Fibroblast of skin of abdomen (primary cell): Measurements from ENCODE around the gene SLC26A3. TPM values are rescaled to one million over a fixed set of nuclear protein-coding genes. Genes with fewer than 3 reads are reported as not detected.
"Not testable (repeated sequence)": the region's sequence is repeated elsewhere in the genome, so short reads cannot be mapped to it uniquely, and the experiment has no call there.

Experiments used
- DNase-seq: peaks from one replicate; pipeline ENCODE4 v3.0.0-alpha.2; 2013
- polyA plus RNA-seq, 2 experiments: library from polyadenylated mRNA; unstranded; fragments of 120-200 nt; gene quantifications; one replicate each; pipeline ENCODE4 v1.2.1, GENCODE V29; 2013; ENCODE audit not compliant: insufficient read length in 2 of 2

SLC26A3 gene
- polyA plus RNA-seq (2013, experiment 1 of 2; ENCODE audit: insufficient read length), result not detected
- polyA plus RNA-seq (2013, experiment 2 of 2; ENCODE audit: insufficient read length), result not detected

DNA sequence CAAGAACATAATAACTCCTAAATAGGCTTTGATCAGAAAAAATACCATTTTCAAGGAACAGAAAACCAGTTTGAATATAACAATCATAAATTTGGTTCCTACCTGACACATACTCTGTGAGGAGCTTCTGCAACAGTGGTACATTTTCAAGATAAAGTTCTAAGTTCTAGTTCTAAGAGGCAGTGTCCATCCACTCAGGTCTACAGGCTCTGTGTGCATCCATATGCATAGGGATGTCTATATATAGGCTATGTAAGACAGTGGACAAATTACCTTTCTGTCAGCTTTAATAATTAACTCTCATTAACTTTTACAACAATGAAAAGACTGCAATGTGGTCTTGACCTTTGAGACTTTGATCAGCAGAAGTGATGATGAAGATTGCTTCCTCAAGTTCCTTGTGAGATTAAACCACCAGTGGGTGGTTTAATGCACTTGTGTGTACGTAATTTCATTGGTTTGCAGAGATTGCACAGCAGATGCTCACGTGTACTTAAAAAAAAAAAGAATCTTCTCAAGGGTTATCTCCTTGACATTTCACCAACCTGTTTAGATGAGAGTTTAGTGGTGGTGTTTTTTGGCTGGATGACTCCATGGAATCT, at the start of gene SLC26A3:
SLC26A3 (minus strand) TSS at position 215 of the 602 bp plus-strand sequence. CDS start 8,714 bp downstream, outside the sequence.
- no peak for DNase-seq

GRCh38 chr7:107850643-107851042, 47.6 kb upstream of the SLC26A3 start:
- peak; percentile 13 for DNase-seq

GRCh38 chr7:107850216-107850615, 47.2 kb upstream of the SLC26A3 start:
- DNase-seq, result no peak

DNA sequence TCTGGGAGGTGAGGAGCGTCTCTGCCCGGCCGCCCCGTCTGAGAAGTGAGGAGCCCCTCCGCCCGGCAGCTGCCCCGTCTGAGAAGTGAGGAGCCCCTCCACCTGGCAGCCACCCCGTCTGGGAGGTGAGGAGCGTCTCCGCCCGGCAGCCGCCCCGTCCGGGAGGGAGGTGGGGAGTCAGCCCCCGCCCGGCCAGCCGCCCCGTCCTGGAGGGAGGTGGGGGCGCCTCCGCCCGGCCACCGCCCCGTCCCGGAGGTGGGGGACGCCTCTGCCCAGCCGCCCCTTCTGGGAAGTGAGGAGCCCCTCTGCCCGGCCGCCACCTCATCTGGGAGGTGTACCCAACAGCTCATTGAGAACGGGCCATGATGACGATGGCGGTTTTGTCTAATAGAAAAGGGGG, 45.2 kb upstream of the SLC26A3 start:
- DNase-seq, result not testable (repeated sequence)

- DNase-seq, result not testable (repeated sequence)
Measured at GRCh38 chr7:107847836-107848175, 44.8 kb upstream of the SLC26A3 start.

GRCh38 chr7:107847168-107847835, 44.3 kb upstream of the SLC26A3 start:
- DNase-seq, result no peak

GRCh38 chr7:107846324-107846723, 43.3 kb upstream of the SLC26A3 start:
- DNase-seq, result no peak

- no peak for DNase-seq
Measured at GRCh38 chr7:107843184-107843583, 40.2 kb upstream of the SLC26A3 start.

DNA sequence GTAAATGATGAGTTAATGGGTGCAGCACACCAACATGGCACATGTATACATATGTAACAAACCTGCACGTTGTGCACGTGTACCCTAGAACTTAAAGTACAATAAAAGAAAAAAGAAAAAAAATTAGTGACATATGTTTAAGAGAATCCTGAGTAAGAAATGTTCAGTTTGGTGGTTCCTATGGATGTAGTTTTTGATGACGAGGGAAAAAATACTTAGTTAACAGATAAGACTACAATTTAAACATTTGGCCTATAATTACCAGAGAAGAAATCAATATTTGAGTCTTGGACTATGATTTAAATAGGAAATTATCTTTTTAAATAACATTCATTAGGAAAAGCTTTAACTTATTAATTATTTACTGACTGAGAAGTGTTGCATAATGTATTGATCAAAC, 39.2 kb upstream of the SLC26A3 start:
- no peak for DNase-seq

GRCh38 chr7:107838816-107839565, 36.0 kb upstream of the SLC26A3 start:
- DNase-seq, result no peak

DNA sequence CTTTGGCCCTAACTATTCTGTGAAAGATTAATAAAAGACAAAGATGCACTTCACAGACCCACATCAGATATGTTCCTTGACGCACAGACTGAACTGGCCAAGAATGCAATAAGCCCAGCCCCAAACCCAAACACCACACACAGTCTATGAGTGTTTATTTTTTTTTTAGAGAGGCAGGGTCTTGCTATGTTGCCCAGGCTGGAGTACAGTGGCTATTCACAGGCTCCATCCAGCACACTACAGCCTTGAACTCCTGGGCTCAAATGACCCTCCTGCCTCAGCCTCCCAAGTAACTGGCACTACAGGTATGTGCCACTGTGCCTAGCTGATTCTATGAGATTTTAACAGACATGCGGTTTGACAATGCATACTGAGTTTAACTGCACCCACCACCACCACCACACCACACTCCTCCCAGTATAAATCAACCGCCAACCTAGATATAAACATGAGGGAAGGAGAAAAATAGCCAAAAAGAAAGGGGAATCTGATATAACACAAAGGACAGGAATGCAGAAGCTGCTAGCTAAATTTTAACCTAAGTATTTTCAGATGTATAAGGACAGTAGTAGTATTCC, 35.1 kb upstream of the SLC26A3 start:
- no peak for DNase-seq

- no peak for DNase-seq
Measured at GRCh38 chr7:107837145-107837512, 34.1 kb upstream of the SLC26A3 start.

GRCh38 chr7:107836237-107837144, 33.5 kb upstream of the SLC26A3 start:
- no peak for DNase-seq

- DNase-seq, result no peak
Measured at GRCh38 chr7:107834401-107834800, 31.4 kb upstream of the SLC26A3 start.

DNA sequence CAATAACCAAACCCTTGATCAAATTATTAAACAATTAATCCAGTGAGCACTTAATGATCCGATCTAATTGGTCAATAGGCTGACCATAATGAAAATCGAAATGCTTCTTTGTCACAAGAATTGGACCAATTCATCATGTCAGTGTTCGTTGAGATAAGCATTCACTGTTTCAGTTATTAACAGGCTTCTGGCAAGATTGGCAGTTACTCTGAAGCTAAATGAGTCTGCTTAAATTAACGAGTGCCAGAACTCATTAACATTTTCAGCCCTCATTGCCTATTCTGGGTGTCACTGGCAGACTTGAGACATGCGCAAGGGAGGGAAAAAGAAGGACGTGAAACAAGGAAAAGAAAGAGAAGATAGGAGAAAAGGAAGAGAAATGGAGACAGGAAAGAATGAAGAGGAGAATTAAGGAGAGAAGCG, 30.7 kb upstream of the SLC26A3 start:
- no peak for DNase-seq

GRCh38 chr7:107830420-107830819, 27.4 kb upstream of the SLC26A3 start:
- no peak for DNase-seq

DNA sequence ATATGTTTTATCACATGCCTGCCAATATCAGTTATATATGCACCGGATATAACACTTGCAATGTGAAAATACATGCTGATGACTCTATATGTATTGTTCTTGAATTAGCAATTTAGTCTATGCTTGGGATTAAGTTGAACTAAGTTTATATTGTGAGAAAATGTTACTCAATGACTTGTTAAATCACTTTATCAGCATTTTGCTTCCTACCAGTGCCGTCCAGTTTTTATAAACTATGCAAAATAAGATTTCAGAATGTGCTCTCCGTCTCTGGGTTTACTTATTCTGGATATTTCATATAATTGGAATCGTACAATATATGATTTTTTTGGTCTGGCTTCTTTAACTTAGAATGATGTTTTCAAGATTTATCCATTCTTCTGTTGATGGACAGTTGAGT, 25.5 kb upstream of the SLC26A3 start:
- DNase-seq, result no peak

DNA sequence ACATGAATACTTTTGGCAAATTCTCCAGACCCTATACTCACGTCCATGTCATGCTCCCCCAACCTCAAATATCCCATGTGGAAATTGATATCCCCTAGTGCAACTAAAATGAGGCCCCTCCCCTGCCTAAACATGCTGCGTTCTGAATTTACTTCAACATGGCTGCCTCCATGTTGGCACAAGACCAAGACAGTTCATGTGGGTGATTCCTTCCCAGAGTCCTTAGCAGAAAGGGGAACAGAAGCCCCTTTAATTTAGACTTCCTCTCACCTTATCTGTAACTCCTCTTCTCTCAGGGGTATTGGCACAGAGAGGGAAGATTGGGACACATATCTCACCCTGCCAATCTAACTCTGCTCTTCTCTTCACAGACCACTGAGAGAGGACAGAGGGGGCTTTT, 24.5 kb upstream of the SLC26A3 start:
- DNase-seq, result no peak

DNA sequence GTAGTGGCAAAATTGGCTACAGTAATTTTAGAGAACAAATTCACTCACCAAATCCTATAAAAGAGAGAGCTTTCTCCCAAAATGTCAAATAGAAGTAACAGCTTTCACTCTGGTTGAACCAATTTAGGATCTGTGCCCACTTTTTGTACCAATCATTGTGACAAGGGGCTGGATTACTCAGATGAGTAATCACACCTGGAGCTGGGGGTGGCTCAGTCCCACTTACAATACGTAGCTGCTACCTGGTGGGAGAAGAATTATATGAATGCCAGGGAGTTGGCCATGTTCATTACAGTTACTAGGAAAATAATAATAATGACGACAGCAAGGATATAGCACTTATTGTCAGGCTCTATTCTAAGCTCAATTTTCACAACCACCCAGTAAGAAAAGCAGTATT, 23.4 kb upstream of the SLC26A3 start:
- DNase-seq, result no peak

GRCh38 chr7:107824858-107825257, 21.8 kb upstream of the SLC26A3 start:
- no peak for DNase-seq

DNA sequence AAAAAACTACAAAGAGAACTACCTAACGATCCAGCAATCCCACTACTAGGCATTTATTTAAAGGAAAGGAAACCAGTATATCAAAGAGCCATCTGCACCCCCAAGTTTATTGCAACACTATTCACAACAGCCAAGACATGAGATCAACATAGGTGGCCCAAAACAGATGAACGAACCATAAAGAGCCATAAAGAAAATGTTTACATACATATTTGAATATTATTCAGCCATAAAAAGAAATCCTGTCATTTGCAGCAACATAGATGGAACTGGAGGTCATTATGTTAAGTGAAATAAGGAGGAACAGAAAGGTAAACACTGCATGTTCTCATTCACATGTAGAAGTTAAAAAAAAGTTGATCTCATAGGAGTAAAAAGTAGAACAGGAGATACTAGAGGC, 15.6 kb upstream of the SLC26A3 start:
- DNase-seq, result no peak

- peak; percentile 76 for DNase-seq
Measured at GRCh38 chr7:107816011-107816566, 13.1 kb upstream of the SLC26A3 start.
